GM21786 (cell line): ENCODE results near the gene ARHGEF10L.

Source experiments
- ATAC-seq: cut with Tn5 transposase; IDR thresholded peaks from one replicate; pipeline ENCODE4 v1.9.1; 2021; ENCODE audit not compliant: unreplicated experiment

ARHGEF10L gene

DNA sequence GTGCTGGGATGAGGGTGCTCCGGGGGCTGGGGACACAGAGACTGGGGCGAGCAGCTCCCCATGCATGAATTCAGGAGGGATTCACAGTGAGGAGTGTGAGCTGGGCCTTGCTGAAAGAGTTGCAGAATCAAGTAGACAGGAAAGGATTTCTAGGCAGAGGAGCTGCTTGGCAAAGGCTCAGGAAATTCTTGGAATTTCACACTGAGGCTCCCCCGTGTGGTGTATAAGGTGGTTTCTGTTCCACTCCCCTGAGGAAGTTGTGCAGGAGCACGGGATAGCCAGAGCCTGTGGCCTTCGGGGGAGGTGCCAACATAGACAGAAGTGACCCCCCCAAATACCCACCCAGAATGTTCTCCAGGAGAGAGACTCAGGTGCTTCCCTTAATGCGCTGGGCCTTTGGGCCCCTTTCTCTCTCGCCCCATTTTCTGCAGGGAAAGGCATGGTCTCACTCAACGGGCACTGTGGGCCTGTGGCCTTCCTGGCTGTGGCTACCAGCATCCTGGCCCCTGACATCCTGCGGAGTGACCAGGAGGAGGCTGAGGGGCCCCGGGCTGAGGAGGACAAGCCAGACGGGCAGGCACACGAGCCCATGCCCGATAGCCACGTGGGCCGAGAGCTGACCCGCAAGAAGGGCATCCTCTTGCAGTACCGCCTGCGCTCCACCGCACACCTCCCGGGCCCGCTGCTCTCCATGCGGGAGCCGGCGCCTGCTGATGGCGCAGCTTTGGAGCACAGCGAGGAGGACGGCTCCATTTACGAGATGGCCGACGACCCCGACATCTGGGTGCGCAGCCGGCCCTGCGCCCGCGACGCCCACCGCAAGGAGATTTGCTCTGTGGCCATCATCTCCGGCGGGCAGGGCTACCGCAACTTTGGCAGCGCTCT, 157.2 kb downstream of the ARHGEF10L start:
- ATAC-seq: no peak

GRCh38 chr1:17697458-17697857, 158.0 kb downstream of the ARHGEF10L start:
- no peak for ATAC-seq

GRCh38 chr1:17699581-17699980, 160.1 kb downstream of the ARHGEF10L start:
- no peak for ATAC-seq

DNA sequence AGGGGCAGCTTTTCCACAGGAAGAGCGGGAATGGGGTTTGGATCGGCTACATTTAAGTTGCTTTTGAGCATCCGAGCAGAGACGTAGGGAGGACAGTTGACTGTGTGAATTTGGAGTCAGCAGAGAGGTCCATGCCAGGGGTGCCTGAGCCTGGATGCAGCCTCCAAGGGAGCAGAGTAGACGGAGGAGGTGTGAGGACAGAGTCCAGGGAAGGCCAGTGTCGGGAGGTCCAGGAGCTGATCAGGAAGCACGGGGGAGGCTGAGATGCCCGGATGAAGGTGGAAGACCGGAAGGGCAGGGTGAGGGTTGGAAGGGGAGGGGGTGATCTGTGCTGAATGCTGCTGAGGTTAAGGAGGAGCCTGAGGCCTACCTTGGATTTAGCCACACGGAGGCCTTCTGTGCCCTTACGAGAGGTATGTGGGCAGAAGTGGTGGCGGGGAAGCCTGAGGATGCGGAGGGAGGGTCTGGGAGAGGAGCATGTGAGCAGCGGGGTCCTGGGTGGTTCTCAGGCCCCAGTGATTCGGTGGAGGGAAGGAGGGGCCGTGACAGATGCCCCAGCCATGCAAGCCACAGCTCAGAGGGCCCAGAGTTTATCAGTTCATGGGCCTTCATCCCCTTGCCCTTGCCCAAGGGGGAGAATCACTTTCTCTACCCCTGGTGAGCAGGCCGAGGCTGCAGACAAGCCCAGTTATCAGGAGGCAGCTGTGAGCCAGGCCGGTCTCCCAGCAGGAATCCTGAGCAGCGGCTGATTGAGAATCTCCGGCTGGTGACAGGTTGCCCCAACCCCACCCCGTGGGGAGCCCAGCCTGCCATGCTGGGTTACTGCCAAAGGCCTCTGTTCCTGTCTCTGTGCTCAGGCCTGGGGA, 161.7 kb downstream of the ARHGEF10L start:
- ATAC-seq: no peak

DNA sequence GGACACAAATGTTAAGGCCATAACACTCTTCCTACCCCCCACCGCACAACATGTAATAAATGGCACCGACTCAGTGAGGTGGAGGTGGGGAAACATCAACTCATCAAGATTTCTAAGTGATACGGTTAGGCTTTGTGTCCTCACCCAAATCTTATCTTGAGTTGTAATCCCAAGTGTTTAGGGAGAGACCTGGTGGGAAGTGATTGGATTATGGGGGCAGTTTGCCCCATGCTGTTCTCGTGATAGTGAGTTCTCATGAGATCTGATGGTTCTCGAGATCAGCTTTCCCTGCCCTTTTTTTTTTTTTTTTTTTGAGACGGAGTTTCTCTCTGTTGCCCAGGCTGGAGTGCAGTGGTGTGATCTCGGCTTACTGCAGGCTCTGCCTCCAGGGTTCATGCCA, 164.7 kb downstream of the ARHGEF10L start:
- no peak for ATAC-seq

DNA sequence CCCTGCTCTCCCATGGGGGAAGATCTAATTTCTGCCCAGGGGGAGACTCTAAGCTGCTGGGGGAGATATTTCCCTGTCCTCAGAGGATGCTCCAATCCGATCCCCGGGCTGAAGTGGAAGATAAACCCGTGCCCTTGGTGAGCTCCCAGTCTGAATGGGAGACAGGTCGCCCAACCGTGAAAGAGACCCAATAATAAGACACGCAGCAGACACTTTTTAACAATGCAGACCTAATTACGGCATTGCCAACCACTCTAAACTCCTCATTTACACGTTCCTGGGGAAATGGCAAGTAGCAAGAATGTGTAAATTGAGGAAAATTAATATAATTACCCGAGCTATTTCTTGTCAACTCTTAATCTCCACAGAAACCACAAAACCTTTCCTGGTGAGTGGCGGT, 166.9 kb downstream of the ARHGEF10L start:
- no peak for ATAC-seq

GRCh38 chr1:17709981-17710380, 170.5 kb downstream of the ARHGEF10L start:
- ATAC-seq: no peak

GRCh38 chr1:17710889-17711576, 171.5 kb downstream of the ARHGEF10L start:
- no peak for ATAC-seq

- ATAC-seq: no peak
Measured at GRCh38 chr1:17711577-17711910, 172.0 kb downstream of the ARHGEF10L start.

DNA sequence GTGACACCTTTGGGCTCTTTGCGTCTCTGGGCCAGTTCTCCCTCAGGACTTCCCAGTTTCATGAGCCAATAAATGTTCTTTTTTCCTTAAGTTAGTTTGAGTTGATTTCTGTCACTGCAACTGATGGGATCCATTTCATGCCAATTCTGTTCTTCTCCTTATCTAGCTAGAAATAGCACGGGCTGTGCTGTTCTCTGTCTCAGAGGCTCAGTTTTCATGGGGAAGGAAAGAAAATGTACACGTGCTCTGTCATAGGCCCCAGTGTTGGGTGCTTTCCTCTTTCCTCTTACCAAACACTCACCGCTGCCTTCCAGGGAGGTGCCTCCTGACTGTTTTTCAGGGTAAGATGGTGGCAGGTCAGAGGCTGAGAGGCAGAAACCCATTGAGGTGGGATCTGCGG, 172.4 kb downstream of the ARHGEF10L start:
- no peak for ATAC-seq

DNA sequence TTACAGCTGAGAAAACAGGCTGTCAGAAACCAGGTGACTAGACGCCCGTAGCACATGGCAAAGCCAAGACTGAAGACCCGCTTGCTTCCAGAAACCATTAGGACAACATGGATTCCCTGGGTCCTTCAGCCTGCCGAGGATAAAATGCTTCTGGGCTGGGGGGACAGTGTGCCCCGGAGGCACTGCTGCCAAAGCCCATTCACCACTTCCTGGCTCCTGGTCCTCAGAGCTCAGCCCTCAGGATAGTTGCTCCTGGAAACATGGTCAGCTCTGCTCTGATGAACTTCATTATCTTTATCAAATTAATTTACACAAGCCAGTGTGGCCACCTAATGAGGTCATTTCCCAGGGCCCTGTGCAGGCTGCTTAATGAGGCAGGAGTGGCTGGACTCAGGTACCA, 174.5 kb downstream of the ARHGEF10L start:
- no peak for ATAC-seq

- ATAC-seq: no peak
Measured at GRCh38 chr1:17717594-17718535, 178.4 kb downstream of the ARHGEF10L start.

DNA sequence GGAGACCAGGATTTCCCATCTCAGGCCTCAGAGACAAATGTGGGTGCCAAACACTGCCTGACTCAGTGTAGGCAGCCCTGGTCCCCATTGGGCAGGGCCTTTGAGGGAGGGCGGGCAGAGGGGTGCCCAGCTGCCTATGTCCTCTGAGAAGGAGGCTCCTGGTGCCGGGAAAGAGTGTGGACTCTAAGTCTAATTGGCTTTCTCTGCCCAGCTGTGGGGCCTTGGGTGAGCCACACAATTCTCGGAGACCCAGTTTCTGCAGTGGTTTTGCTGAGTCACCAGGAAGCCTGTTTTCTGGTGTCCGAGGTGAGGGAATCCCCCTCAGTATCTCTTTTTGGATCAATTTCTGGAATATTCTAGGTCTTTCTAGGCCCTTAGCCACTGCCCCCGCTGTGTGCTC, 180.4 kb downstream of the ARHGEF10L start:
- ATAC-seq: no peak

- no peak for ATAC-seq
Measured at GRCh38 chr1:17721444-17721843, 181.9 kb downstream of the ARHGEF10L start.

DNA sequence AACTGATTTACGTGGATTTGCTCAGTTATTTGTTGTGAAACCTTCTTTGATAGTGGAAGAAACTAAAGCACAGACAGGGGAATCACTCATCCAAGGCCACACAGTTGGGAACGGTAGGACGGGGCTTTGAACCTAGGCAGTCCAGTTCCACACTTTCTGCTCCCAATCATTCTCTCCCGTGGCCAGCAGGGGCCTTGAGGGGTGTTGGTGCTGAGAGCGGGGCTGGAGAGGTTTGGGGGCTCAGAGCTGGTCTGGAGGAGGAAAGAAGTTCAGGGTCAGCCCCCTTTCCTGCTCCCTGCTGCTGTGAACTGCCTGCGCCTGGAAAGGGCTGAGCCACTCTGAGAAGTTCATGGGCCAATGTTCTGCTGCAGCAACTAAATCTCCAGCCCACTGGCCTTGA, 184.2 kb downstream of the ARHGEF10L start:
- ATAC-seq: no peak

- ATAC-seq: no peak
Measured at GRCh38 chr1:17724150-17724549, 184.7 kb downstream of the ARHGEF10L start.

DNA sequence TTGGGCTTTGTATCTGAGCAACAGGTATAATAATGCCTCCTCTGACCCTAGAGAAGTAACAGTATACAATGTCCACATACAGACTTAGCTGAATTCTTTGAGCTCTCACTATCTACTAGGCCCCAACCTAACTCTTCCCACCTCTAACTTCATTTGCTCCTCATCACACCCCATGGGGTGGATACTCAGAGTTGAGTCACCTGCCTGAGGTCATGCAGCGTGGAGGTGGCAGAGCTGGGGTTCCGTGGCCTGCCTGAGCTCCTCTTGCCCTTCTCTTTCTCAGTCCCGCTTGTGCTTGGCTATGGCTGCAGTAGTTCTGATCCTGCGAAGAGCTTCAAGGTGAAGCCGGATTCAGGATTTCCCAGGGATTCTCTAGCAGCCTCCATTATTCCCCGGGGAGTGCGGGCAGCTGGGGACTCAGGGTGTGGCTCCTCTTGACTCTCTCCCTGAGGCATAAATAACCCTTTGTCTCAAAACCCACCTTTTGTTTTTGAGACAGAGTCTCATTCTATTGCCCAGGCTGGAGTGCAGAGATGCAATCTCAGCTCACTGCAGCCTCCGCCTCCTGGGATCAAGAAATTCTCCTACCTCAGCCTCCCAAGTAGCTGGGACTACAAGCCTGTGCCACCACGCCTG, 185.7 kb downstream of the ARHGEF10L start:
- ATAC-seq: no peak

DNA sequence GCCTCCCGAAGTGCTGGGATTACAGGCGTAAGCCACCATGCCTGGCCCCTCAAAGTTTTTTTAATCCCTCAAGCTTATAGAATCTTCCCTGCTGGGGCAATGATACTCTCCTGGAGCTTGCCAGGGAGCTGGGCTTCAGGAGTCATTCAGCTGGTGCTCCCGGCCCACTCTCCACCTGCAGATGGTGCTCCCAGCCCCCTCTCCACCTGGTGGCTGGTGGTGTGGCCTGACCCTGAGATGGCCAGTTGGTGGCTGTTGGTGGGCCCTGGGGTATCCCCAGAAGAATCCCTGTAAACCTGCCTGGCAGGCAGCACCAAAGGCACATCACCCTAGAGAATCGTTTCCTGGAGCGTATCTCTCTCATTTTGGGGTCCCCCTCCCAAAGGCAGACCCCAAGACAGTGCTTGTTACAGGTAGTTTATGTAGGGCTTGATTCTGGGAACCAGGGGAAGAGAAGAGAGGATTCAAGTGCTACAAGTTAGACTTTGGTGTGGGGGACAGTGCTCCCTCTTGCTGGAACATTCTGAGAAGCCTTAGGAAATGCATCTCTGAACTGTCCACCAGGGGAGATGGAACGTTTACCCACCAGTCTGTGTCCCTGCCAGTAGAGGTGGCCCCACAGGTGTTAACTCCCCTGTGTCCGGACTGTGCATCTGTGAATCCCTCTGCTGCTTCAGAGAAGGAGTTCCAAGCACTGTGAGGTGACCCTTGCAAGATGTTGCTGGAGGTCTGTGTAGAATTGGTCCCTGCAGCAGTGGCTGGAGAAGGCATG, 186.5 kb downstream of the ARHGEF10L start:
- no peak for ATAC-seq

DNA sequence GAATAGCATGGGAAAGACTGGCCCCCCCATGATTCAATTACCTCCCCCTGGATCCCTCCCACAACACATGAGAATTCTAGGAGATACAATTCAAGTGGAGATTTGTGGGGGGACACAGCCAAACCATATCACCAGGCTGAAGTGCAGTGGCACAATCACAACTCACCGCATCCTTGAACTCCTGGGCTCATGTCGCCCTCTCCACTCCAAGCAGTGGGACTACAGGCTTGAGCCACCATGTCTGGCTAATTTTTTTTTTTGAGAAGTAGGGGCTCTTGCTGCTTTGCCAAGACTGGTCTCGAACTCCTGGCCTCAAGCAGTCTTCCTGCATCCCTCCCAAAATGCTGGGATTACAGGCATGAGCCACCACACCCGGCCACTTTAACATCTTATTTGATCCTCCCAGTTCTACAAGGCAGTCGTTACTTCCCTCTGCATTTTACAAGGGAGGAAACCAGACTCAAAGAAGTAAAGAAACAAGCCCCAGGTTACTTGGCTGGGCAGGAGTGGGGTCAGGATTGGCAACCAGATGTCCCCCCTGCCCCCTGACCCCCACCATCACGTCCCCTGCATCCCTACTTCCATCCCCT, 188.7 kb downstream of the ARHGEF10L start:
- no peak for ATAC-seq
